ENCODE measurements around the gene FXYD3. TPM values are rescaled to one million over a fixed set of nuclear protein-coding genes. Genes with fewer than 3 reads are reported as not detected.

FXYD3 gene
- total RNA-seq, 2 experiments from 2014 or later, result not detected

DNA sequence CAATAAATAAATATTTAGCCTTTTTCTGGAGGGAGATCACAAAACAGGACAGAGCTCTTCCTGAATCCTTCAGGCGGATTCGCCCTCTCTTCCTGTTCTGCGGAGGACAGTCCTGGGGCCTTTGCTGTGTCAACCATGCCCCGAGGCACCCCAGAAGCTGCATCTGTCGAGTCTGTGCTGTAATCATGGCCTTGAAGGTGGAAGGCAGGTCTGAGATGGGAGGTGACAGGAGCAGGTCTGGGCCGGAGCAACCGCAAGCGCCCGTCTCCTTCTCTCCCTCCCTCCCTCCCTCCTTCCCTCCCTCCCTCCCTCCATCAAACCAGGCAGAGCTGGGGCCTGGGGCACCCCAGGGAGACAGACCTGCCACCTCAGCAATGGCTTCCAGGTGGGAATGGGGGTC is 4.6 kb upstream of the FXYD3 start:
- Mint-ChIP-seq H3K9me3 (no peaks in the 10 kb centered on the region), H3K36me3 (ENCODE audit: low read depth) (no peaks in the 10 kb centered on the region), H3K4me3 (no peak overlapping the region), H3K4me1 (ENCODE audit: low read depth) (peaks cover 8% of the 10 kb centered on the region), H3K27ac (no peak overlapping the region), H3K27me3 (ENCODE audit: low read depth) (no peaks in the 10 kb centered on the region)
- intact Hi-C loops (cut with micrococcal nuclease), result no loop called here
- CTCF ChIA-PET, result no interaction called here
- no peak for DNase-seq

GRCh38 chr19:35112995-35113688 is 2.5 kb upstream of the FXYD3 start:
- no peaks in the 10 kb centered on the region for H3K36me3 Mint-ChIP-seq (ENCODE audit: low read depth)
- intact Hi-C loops (cut with micrococcal nuclease), result no loop called here
- peaks cover 4% of the 10 kb centered on the region for H3K4me1 Mint-ChIP-seq (ENCODE audit: low read depth)
- CTCF ChIA-PET, result interaction anchor here (0.6 to 1.3 kb wide), 2 partner anchors 11 to 17 kb away, joined by 3 to 4 read pairs; no protein-coding TSS in a partner anchor
- DNase-seq, result no peak
- H3K9me3 Mint-ChIP-seq, result no peaks in the 10 kb centered on the region
- H3K27me3 Mint-ChIP-seq (ENCODE audit: low read depth), result no peaks in the 10 kb centered on the region
- H3K27ac Mint-ChIP-seq, result no peak overlapping the region
- no peak overlapping the region for H3K4me3 Mint-ChIP-seq

DNA sequence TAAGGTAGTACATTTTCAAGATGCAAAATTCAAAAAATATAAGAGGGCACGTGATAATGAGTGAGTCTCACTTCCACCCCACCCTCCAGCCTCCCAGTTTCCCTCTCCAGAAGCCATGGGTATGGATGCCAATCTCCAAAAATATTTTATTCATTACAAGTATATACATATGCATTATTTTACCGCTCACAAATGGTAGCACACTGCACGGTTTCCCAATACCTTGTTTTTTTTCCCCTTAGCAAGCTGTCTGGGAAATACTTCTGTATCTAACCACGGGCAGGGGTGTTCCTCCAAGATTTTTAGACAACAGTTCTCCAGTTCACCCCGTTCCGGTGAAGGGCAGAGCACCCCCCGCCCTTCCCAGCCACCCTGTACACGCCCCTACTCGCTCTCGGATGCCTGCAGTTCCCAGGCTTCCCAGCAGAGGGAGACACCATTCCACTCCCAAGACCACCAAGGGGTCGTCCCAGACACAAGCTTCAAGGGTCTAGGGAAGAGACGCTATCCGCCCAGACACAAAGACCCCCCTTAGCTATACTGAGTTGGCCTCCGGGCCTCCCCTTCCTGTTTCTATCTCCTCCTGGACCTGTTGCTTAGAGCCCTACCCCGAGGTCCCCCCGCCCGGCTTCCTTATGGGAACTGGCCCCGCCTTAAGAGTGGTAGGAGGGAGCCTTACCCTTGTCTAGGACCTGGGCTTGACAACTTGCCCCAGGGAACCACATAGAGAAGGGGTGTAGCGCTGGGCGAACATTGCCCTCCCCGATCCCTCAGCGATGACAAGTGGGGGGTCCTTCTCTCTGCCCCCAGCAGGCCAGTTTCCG is 1.1 kb upstream of the FXYD3 start:
- intact Hi-C loops (cut with micrococcal nuclease), result loop anchor here (2.0 kb wide), 1 partner anchor 26 kb away; no protein-coding TSS in a partner anchor
- H3K27ac Mint-ChIP-seq, result no peak overlapping the region

DNA sequence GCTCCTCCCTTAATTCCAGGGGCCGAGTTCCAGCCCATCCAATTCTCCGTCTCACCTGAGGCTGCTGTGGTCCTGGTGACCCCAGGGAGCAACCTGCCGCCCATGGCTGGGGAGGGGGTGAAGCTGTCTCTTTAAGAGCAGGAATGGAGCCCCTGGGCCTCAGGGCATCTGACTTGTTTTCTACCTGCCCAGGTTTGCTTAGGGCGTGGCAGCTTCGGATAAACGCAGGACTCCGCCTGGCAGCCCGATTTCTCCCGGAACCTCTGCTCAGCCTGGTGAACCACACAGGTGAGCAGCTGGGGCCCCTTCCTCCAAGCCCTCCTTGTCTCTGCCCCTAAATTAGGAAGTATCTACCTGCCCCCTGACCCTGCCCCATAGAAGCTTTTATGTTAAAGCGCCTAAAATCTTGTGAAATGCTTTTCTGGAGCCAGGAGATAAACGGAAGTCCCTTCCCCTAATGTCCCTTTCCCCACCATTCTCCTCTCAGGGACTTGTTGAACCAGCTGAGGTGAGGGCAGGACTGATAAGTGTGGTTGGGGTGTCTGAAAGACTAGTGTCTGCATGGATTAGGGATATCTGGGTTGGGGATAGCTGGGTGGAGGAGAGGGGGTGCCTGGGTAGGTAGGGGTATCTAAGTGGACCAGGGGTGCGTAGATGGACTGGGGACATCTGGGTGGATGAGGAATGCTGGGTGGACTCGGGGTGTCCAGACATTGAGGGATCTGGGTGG is 614 bp downstream of the FXYD3 start:
- intact Hi-C loops (cut with micrococcal nuclease), result no loop called here
- H3K27ac Mint-ChIP-seq, result no peak overlapping the region
- peaks cover 4% of the 10 kb centered on the region for H3K4me1 Mint-ChIP-seq (ENCODE audit: low read depth)
- no peaks in the 10 kb centered on the region for H3K27me3 Mint-ChIP-seq (ENCODE audit: low read depth)
- no peaks in the 10 kb centered on the region for H3K9me3 Mint-ChIP-seq
- H3K4me3 Mint-ChIP-seq, result no peak overlapping the region
- DNase-seq, result no peak
- no peaks in the 10 kb centered on the region for H3K36me3 Mint-ChIP-seq (ENCODE audit: low read depth)
- CTCF ChIA-PET, result interaction anchor here (0.7 to 2.1 kb wide), 7 partner anchors 10 to 394 kb away, joined by 3 to 8 read pairs (median 4); no protein-coding TSS in a partner anchor

More for the DNA sequence above, 1.1 kb upstream of the FXYD3 start:
- Mint-ChIP-seq H3K36me3 (ENCODE audit: low read depth) (no peaks in the 10 kb centered on the region), H3K4me3 (no peak overlapping the region), H3K27me3 (ENCODE audit: low read depth) (no peaks in the 10 kb centered on the region), H3K4me1 (ENCODE audit: low read depth) (peaks cover 4% of the 10 kb centered on the region), H3K9me3 (no peaks in the 10 kb centered on the region)
- CTCF ChIA-PET, result interaction anchor here (0.6 to 2.1 kb wide), 13 partner anchors 8 to 476 kb away, joined by 3 to 13 read pairs (median 4); no protein-coding TSS in a partner anchor
- DNase-seq, result peak; percentile 78

DNA sequence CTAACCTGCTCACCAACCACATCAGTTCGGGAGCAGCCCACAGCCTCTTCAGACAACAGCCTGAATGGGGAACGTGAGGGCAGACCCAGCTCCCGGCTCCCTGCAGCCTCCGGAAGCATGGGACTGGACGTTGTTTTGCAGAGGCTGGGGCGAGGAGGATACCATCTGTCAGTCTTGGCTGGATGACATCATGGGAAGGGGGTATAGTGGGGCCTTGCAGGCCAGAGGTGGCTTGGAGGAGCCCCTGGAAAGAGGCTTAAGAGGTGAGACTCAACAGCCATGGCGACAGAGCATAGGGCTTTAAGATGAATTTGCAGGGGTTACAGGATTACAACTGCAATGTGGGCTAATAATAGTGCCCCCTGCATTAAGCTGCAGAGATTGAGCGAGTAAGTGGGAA is 1.5 kb downstream of the FXYD3 start:
- intact Hi-C loops (cut with micrococcal nuclease), result no loop called here
- Mint-ChIP-seq H3K4me3 (no peak overlapping the region), H3K27me3 (ENCODE audit: low read depth) (no peaks in the 10 kb centered on the region), H3K36me3 (ENCODE audit: low read depth) (no peaks in the 10 kb centered on the region), H3K4me1 (ENCODE audit: low read depth) (peaks cover 4% of the 10 kb centered on the region), H3K9me3 (no peaks in the 10 kb centered on the region), H3K27ac (no peak overlapping the region)
- CTCF ChIA-PET, result interaction anchor here (0.8 to 1.3 kb wide), 4 partner anchors 25 to 393 kb away, joined by 3 to 5 read pairs (median 4); no protein-coding TSS in a partner anchor
- no peak for DNase-seq

GRCh38 chr19:35117799-35118198 is 2.2 kb downstream of the FXYD3 start:
- peaks cover 4% of the 10 kb centered on the region for H3K4me1 Mint-ChIP-seq (ENCODE audit: low read depth)
- no peak overlapping the region for H3K4me3 Mint-ChIP-seq
- DNase-seq, result no peak
- intact Hi-C loops (cut with micrococcal nuclease), result no loop called here
- no peaks in the 10 kb centered on the region for H3K9me3 Mint-ChIP-seq
- H3K27me3 Mint-ChIP-seq (ENCODE audit: low read depth), result no peaks in the 10 kb centered on the region
- H3K36me3 Mint-ChIP-seq (ENCODE audit: low read depth), result no peaks in the 10 kb centered on the region
- no peak overlapping the region for H3K27ac Mint-ChIP-seq
- CTCF ChIA-PET, result interaction anchor here (0.8 to 1.2 kb wide), 2 partner anchors 28 to 51 kb away, joined by 3 to 5 read pairs; no protein-coding TSS in a partner anchor

GRCh38 chr19:35118268-35119020 is 2.8 kb downstream of the FXYD3 start:
- no peak overlapping the region for H3K4me3 Mint-ChIP-seq
- intact Hi-C loops (cut with micrococcal nuclease), result no loop called here
- H3K27ac Mint-ChIP-seq, result no peak overlapping the region
- H3K27me3 Mint-ChIP-seq (ENCODE audit: low read depth), result no peaks in the 10 kb centered on the region
- peaks cover 4% of the 10 kb centered on the region for H3K4me1 Mint-ChIP-seq (ENCODE audit: low read depth)
- no peaks in the 10 kb centered on the region for H3K9me3 Mint-ChIP-seq
- H3K36me3 Mint-ChIP-seq (ENCODE audit: low read depth), result no peaks in the 10 kb centered on the region
- DNase-seq, result no peak
- CTCF ChIA-PET, result interaction anchor here (0.8 to 1.4 kb wide), 4 partner anchors 18 to 75 kb away, joined by 3 to 5 read pairs (median 4); no protein-coding TSS in a partner anchor

DNA sequence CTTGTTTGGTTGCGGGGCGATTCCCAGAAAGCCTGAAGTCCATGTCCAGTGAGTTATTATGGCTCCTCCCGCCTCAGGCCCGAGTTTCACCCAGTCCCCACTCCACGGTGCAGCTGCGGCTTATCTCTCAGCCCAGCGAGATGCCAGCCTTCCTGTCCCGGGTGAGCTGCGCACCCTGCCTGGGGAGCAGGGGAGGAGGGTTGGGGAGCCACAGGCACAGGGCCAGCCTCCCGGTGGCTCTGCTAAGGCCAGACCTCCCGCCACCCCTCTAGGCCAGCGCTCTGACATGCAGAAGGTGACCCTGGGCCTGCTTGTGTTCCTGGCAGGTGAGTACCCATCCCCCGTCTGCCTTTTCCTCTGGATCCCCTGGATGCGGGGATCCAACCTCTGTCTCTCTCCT is 3.5 kb downstream of the FXYD3 start:
- no peaks in the 10 kb centered on the region for H3K36me3 Mint-ChIP-seq (ENCODE audit: low read depth)
- H3K27ac Mint-ChIP-seq, result no peak overlapping the region
- intact Hi-C loops (cut with micrococcal nuclease), result no loop called here
- H3K9me3 Mint-ChIP-seq, result no peaks in the 10 kb centered on the region
- H3K4me3 Mint-ChIP-seq, result no peak overlapping the region
- H3K27me3 Mint-ChIP-seq (ENCODE audit: low read depth), result no peaks in the 10 kb centered on the region
- H3K4me1 Mint-ChIP-seq (ENCODE audit: low read depth), result peaks cover 9% of the 10 kb centered on the region
- no peak for DNase-seq
- CTCF ChIA-PET, result interaction anchor here (1.1 to 1.4 kb wide), 2 partner anchors 17 to 75 kb away, joined by 4 to 5 read pairs; no protein-coding TSS in a partner anchor

- H3K27me3 Mint-ChIP-seq (ENCODE audit: low read depth), result no peaks in the 10 kb centered on the region
- H3K9me3 Mint-ChIP-seq, result no peaks in the 10 kb centered on the region
- no peak for DNase-seq
- no peak overlapping the region for H3K4me3 Mint-ChIP-seq
- intact Hi-C loops (cut with micrococcal nuclease), result loop anchor here (5.0 kb wide), 1 partner anchor 52 kb away; no protein-coding TSS in a partner anchor
- no peaks in the 10 kb centered on the region for H3K36me3 Mint-ChIP-seq (ENCODE audit: low read depth)
- H3K4me1 Mint-ChIP-seq (ENCODE audit: low read depth), result peaks cover 12% of the 10 kb centered on the region
- CTCF ChIA-PET, result interaction anchor here (1.1 to 1.4 kb wide), 2 partner anchors 17 to 76 kb away, joined by 4 to 5 read pairs; no protein-coding TSS in a partner anchor
- H3K27ac Mint-ChIP-seq, result peak overlapping the region; percentile 24
Measured at GRCh38 chr19:35119578-35120155, 4.0 kb downstream of the FXYD3 start.

- H3K9me3 Mint-ChIP-seq, result no peaks in the 10 kb centered on the region
- no peak overlapping the region for H3K4me3 Mint-ChIP-seq
- intact Hi-C loops (cut with micrococcal nuclease), result loop anchor here (5.0 kb wide), 1 partner anchor 53 kb away; no protein-coding TSS in a partner anchor
- CTCF ChIA-PET, result no interaction called here
- H3K4me1 Mint-ChIP-seq (ENCODE audit: low read depth), result peaks cover 13% of the 10 kb centered on the region
- H3K36me3 Mint-ChIP-seq (ENCODE audit: low read depth), result no peaks in the 10 kb centered on the region
- DNase-seq, result no peak
- no peaks in the 10 kb centered on the region for H3K27me3 Mint-ChIP-seq (ENCODE audit: low read depth)
- no peak overlapping the region for H3K27ac Mint-ChIP-seq
Measured at GRCh38 chr19:35120492-35120891, 4.9 kb downstream of the FXYD3 start.

DNA sequence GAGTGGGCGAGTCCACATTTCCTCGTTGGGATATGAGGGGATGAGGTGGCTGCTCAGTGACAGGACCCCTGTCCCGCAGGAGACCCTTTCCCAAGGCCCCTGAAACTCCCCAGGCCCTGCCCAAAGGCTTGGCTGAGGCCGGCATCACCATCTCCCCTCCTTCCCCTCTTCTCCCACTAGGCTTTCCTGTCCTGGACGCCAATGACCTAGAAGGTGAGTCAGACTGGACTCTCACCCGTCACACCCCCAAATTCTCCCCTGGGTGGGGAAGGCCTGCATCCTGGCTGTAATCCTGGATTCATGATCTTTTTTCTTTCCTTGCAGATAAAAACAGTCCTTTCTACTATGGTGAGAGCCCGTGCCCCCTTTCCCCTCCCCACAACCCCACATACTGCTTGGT is 5.3 kb downstream of the FXYD3 start:
- Mint-ChIP-seq H3K27ac (no peak overlapping the region), H3K4me3 (no peak overlapping the region), H3K36me3 (ENCODE audit: low read depth) (no peaks in the 10 kb centered on the region), H3K4me1 (ENCODE audit: low read depth) (peaks cover 13% of the 10 kb centered on the region), H3K9me3 (no peaks in the 10 kb centered on the region), H3K27me3 (ENCODE audit: low read depth) (no peaks in the 10 kb centered on the region)
- intact Hi-C loops (cut with micrococcal nuclease), result loop anchor here (5.0 kb wide), 1 partner anchor 54 kb away; no protein-coding TSS in a partner anchor
- no peak for DNase-seq
- CTCF ChIA-PET, result no interaction called here

Data from activated naive CD4-positive, alpha-beta T cell treated with anti-CD3 and anti-CD28 coated beads for 36 hours (primary cell).